ENCODE data around the gene ST6GAL1. TPM values are rescaled to one million over a fixed set of nuclear protein-coding genes. Genes with fewer than 3 reads are reported as not detected.
A peak's percentile ranks its signal among the peaks of the same experiment; 100 is the strongest.

Gene ST6GAL1
- total RNA-seq, 6 donors from 2014 or later, result 72.6 to 141 (median 93.3) TPM

DNA sequence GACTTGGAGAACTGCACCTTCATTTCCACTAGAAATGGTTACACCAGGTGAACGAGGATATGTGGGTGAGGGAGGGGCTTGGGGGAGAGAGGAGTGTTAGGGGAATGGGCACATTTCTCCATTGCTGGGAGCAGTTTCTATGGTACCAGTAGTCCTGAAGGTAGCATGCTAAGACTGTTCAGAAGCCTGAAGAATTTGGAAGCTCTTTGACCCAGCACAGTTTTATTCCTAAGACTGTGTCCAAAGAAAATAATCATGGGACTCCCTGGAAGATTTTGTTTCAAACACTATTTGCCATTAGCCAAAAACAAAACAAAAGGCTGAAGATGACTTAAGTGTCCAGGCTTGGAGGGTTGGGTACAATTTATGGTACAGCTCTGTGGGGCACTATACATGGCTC, 32.1 kb downstream of the ST6GAL1 start:
- no peak overlapping the region for H3K4me3 ChIP-seq
- peaks cover 0 to 15% (median 9%) of the 10 kb centered on the region in 4 donors for H3K4me1 ChIP-seq
- ATAC-seq (ENCODE audit: low FRiP score in 2 of 2) (no peak), DNase-seq (no peak)
- no peak overlapping the region for H3K27ac ChIP-seq
- peaks cover 5 to 12% (median 11%) of the 10 kb centered on the region in 4 donors for H3K36me3 ChIP-seq
- H3K27me3 ChIP-seq, result no peaks in the 10 kb centered on the region
- no peak for TF ChIP-seq POLR2A (IDR thresholded peaks at IDR 0.05)
- TF ChIP-seq POLR2AphosphoS5 (IDR thresholded peaks at IDR 0.05), result no peak
- no peak for TF ChIP-seq EP300 (IDR thresholded peaks at IDR 0.05)
- TF ChIP-seq, protein P1, sequence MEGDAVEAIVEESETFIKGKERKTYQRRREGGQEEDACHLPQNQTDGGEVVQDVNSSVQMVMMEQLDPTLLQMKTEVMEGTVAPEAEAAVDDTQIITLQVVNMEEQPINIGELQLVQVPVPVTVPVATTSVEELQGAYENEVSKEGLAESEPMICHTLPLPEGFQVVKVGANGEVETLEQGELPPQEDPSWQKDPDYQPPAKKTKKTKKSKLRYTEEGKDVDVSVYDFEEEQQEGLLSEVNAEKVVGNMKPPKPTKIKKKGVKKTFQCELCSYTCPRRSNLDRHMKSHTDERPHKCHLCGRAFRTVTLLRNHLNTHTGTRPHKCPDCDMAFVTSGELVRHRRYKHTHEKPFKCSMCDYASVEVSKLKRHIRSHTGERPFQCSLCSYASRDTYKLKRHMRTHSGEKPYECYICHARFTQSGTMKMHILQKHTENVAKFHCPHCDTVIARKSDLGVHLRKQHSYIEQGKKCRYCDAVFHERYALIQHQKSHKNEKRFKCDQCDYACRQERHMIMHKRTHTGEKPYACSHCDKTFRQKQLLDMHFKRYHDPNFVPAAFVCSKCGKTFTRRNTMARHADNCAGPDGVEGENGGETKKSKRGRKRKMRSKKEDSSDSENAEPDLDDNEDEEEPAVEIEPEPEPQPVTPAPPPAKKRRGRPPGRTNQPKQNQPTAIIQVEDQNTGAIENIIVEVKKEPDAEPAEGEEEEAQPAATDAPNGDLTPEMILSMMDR (IDR thresholded peaks at IDR 0.05), result no peak
- WGBS, 2 donors, result 85 to 89% methylated on average over 1 of the region's 1 CpG
- no peaks in the 10 kb centered on the region for H3K9me3 ChIP-seq

- H3K27ac ChIP-seq, result no peak overlapping the region
- whole genome bisulfite sequencing, 2 donors, result 71 to 75% methylated on average over 5 of the region's 5 CpGs
These were observed 33.3 kb downstream of the ST6GAL1 start for GRCh38 chr3:186963636-186964035.

DNA sequence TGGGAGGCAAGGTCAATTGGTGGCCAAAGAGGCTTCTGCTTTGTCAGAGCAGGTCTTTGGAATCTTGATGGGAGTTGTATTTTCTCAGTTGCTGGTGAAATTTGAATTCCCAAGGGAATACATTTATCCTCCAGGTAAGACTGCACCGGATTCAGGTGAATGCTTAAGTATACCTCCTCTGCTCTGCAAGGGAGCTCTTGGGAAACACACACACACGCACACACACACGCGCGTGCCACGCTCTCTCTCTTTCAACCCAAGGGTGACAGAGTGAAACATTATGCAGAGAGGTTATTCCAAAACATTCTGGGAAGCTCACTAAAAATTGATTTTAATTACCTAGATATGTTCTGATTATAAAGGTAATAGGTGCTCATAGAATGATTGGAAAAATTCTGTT, 33.7 kb downstream of the ST6GAL1 start:
- peaks cover 0 to 19% (median 14%) of the 10 kb centered on the region in 4 donors for H3K4me1 ChIP-seq
- no peak overlapping the region for H3K27ac ChIP-seq
- H3K27me3 ChIP-seq, result no peaks in the 10 kb centered on the region
- WGBS, 2 donors, result 91 to 93% methylated on average over 6 of the region's 6 CpGs
- H3K36me3 ChIP-seq, result peaks cover 5 to 12% (median 11%) of the 10 kb centered on the region in 4 donors
- H3K9me3 ChIP-seq, result no peaks in the 10 kb centered on the region
- no peak for DNase-seq
- no peak overlapping the region for H3K4me3 ChIP-seq
- no peak for TF ChIP-seq EP300 (IDR thresholded peaks at IDR 0.05)
- TF ChIP-seq POLR2A (IDR thresholded peaks at IDR 0.05), result no peak
- no peak for TF ChIP-seq POLR2AphosphoS5 (IDR thresholded peaks at IDR 0.05)
- TF ChIP-seq, protein P1 (IDR thresholded peaks at IDR 0.05), result no peak
- ATAC-seq (ENCODE audit: low FRiP score in 2 of 2), result no peak

More at GRCh38 chr3:186963636-186964035, 33.3 kb downstream of the ST6GAL1 start:
- no peaks in the 10 kb centered on the region for H3K27me3 ChIP-seq
- H3K9me3 ChIP-seq, result no peaks in the 10 kb centered on the region
- peaks cover 5 to 12% (median 11%) of the 10 kb centered on the region in 4 donors for H3K36me3 ChIP-seq
- ATAC-seq (ENCODE audit: low FRiP score in 2 of 2) (no peak), DNase-seq (no peak)
- no peak overlapping the region for H3K4me3 ChIP-seq
- peaks cover 0 to 19% (median 14%) of the 10 kb centered on the region in 4 donors for H3K4me1 ChIP-seq
- no peak for TF ChIP-seq EP300 (IDR thresholded peaks at IDR 0.05)
- no peak for TF ChIP-seq POLR2A (IDR thresholded peaks at IDR 0.05)
- TF ChIP-seq, protein P1 (IDR thresholded peaks at IDR 0.05), result no peak
- TF ChIP-seq POLR2AphosphoS5 (IDR thresholded peaks at IDR 0.05), result no peak

- ATAC-seq (ENCODE audit: low FRiP score in 2 of 2) (no peak), DNase-seq (no peak)
- WGBS, 2 donors, result 83% methylated on average over 9 of the region's 9 CpGs
- peaks cover 0 to 19% (median 14%) of the 10 kb centered on the region in 4 donors for H3K4me1 ChIP-seq
- no peaks in the 10 kb centered on the region for H3K27me3 ChIP-seq
- H3K4me3 ChIP-seq, result no peak overlapping the region
- peak overlapping the region in 1 of 4 donors; percentile 55 for H3K27ac ChIP-seq
- no peak for TF ChIP-seq EP300 (IDR thresholded peaks at IDR 0.05)
- TF ChIP-seq, protein P1 (IDR thresholded peaks at IDR 0.05), result no peak
- H3K9me3 ChIP-seq, result no peaks in the 10 kb centered on the region
- peaks cover 5 to 12% (median 11%) of the 10 kb centered on the region in 4 donors for H3K36me3 ChIP-seq
These were observed 34.3 kb downstream of the ST6GAL1 start for GRCh38 chr3:186964616-186965015.

Measured in upper lobe of left lung (tissue), 6 donors.